ENCODE data around the gene TBL1X. TPM values are rescaled to one million over a fixed set of nuclear protein-coding genes. Genes with fewer than 3 reads are reported as not detected.

TBL1X gene
- total and polyA plus RNA-seq, 4 donors, result 2.3 to 21.7 (median 13.3) TPM

DNA sequence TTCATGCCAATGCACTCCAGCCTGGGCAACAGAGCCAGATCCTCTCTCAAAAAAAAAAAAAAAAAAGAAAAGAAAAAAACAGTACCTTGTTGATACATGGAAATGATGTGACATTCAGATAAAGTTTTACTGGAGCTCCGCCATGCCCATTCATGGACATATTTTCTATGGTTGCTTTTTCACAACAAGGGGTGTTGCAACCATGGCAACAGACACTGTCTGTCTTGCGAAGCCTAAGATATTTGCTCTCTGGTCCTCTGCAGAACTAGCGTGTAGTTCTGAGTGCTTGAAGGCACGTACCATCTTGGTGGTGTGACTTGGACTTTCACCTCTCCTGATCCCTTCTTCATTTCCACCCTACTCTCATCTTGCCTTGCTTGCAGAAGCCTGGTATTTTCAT is 53.2 kb downstream of the TBL1X start:
- 55 to 89% methylated on average over 4 of the region's 4 CpGs for WGBS, 2 donors
- H3K4me1 ChIP-seq (ENCODE audit: control insufficient read depth in 5 of 5, insufficient read depth in 5 of 5, low read length in 5 of 5), result peaks cover 1 to 27% (median 7%) of the 10 kb centered on the region in 5 donors
- no peak overlapping the region for H3K4me3 ChIP-seq
- no peak overlapping the region for H3K27ac ChIP-seq (ENCODE audit: low read depth in 1 of 2, low read length in 1 of 2)
- DNase-seq (no peak), ATAC-seq (ENCODE audit: insufficient read depth, low FRiP score) (no peak)
- no peaks in the 10 kb centered on the region for H3K36me3 ChIP-seq (ENCODE audit: control insufficient read depth in 4 of 4, insufficient read depth in 4 of 4, low read length in 4 of 4)
- H3K9me3 ChIP-seq (ENCODE audit: control insufficient read depth in 4 of 4, insufficient read depth in 3 of 4, low read length in 3 of 4), result peaks cover 0 to 2% (median 0%) of the 10 kb centered on the region in 4 donors
- TF ChIP-seq, protein P1, sequence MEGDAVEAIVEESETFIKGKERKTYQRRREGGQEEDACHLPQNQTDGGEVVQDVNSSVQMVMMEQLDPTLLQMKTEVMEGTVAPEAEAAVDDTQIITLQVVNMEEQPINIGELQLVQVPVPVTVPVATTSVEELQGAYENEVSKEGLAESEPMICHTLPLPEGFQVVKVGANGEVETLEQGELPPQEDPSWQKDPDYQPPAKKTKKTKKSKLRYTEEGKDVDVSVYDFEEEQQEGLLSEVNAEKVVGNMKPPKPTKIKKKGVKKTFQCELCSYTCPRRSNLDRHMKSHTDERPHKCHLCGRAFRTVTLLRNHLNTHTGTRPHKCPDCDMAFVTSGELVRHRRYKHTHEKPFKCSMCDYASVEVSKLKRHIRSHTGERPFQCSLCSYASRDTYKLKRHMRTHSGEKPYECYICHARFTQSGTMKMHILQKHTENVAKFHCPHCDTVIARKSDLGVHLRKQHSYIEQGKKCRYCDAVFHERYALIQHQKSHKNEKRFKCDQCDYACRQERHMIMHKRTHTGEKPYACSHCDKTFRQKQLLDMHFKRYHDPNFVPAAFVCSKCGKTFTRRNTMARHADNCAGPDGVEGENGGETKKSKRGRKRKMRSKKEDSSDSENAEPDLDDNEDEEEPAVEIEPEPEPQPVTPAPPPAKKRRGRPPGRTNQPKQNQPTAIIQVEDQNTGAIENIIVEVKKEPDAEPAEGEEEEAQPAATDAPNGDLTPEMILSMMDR (IDR thresholded peaks at IDR 0.05; ENCODE audit: control extremely low read depth, extremely low read depth), result no peak
- peaks cover 2 to 10% (median 3%) of the 10 kb centered on the region in 3 donors for H3K27me3 ChIP-seq (ENCODE audit: control insufficient read depth in 3 of 3, insufficient read depth in 3 of 3, low read length in 2 of 3)
- H3K9ac ChIP-seq (ENCODE audit: insufficient read depth in 1 of 2, low read length in 2 of 2), result no peak overlapping the region

DNA sequence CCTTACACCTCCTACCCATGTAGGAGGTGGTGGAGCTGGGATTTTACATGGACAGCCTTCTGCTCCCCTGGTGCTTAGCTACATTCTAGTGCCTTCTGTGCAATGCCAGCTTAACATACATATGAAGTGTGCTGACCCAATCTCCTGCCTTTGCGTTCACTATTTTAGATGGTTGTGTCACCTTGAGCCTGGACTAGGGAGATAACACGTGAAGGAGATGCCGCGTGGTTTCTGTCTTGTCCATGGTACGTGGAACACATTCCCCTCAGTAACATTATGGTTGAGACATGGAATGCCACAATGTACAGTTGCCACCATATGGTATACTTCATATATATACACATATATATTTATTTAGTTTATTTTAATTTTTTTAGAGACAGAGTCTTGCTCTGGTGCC is 54.0 kb downstream of the TBL1X start:
- Histone ChIP-seq H3K27me3 (ENCODE audit: control insufficient read depth in 3 of 3, insufficient read depth in 3 of 3, low read length in 2 of 3) (peaks cover 2 to 10% (median 3%) of the 10 kb centered on the region in 3 donors), H3K27ac (ENCODE audit: low read depth in 1 of 2, low read length in 1 of 2) (no peak overlapping the region), H3K9me3 (ENCODE audit: control insufficient read depth in 4 of 4, insufficient read depth in 3 of 4, low read length in 3 of 4) (no peaks in the 10 kb centered on the region), H3K4me3 (no peak overlapping the region), H3K36me3 (ENCODE audit: control insufficient read depth in 4 of 4, insufficient read depth in 4 of 4, low read length in 4 of 4) (no peaks in the 10 kb centered on the region), H3K9ac (ENCODE audit: insufficient read depth in 1 of 2, low read length in 2 of 2) (no peak overlapping the region), H3K4me1 (ENCODE audit: control insufficient read depth in 5 of 5, insufficient read depth in 5 of 5, low read length in 5 of 5) (peaks cover 1 to 27% (median 7%) of the 10 kb centered on the region in 5 donors)
- ATAC-seq (ENCODE audit: insufficient read depth, low FRiP score) (no peak), DNase-seq (no peak)
- TF ChIP-seq, protein P1 (IDR thresholded peaks at IDR 0.05; ENCODE audit: control extremely low read depth, extremely low read depth), result no peak
- WGBS, 2 donors, result 93 to 95% methylated on average over 5 of the region's 5 CpGs

DNA sequence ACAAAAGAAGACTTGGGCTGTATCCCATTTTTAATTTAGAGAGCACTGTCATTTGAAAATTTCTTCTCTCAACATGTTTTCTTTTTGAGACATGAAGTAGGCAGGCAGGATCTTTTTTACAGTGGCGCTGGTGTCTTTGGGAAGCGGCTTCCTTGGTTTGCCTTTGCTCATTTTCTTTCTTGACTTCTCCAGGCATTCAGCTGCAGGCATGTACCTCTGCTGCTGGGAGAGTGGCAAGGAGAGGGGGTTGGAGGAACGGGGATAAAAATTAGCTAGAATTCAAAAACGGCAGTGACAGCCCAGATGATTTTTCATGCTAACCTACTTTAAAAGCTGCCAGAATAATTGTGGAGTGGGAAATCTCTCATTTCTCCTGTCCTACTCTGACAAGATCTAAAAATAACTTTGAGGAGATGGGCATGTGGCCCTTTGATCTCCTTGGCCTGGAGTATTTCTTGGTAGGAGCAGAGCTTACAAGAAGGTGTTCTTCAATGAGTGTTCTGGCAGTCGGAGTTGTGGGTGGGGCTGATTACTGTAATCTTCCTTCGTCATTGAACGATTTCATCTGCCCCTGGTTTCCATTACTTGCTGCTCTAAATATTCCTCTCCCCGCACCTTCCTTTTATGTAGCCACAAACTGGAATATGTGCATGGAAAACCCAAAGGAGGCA is 54.8 kb downstream of the TBL1X start:
- Histone ChIP-seq H3K9me3 (ENCODE audit: control insufficient read depth in 4 of 4, insufficient read depth in 3 of 4, low read length in 3 of 4) (no peaks in the 10 kb centered on the region), H3K27ac (ENCODE audit: low read depth in 1 of 2, low read length in 1 of 2) (no peak overlapping the region), H3K9ac (ENCODE audit: insufficient read depth in 1 of 2, low read length in 2 of 2) (no peak overlapping the region), H3K4me1 (ENCODE audit: control insufficient read depth in 5 of 5, insufficient read depth in 5 of 5, low read length in 5 of 5) (peaks cover 1 to 23% (median 7%) of the 10 kb centered on the region in 5 donors), H3K4me3 (no peak overlapping the region), H3K27me3 (ENCODE audit: control insufficient read depth in 3 of 3, insufficient read depth in 3 of 3, low read length in 2 of 3) (peaks cover 2 to 14% (median 3%) of the 10 kb centered on the region in 3 donors), H3K36me3 (ENCODE audit: control insufficient read depth in 4 of 4, insufficient read depth in 4 of 4, low read length in 4 of 4) (no peaks in the 10 kb centered on the region)
- 67 to 84% methylated on average over 8 of the region's 8 CpGs for WGBS, 2 donors
- no peak for DNase-seq
- TF ChIP-seq, protein P1 (IDR thresholded peaks at IDR 0.05; ENCODE audit: control extremely low read depth, extremely low read depth), result no peak
- no peak for ATAC-seq (ENCODE audit: insufficient read depth, low FRiP score)
